Measurements from ENCODE around the gene OGDH. TPM values are rescaled to one million over a fixed set of nuclear protein-coding genes. Genes with fewer than 3 reads are reported as not detected.

Gene OGDH
- total and polyA plus RNA-seq, 10 of the 15 experiments (the other 5 are each of a cell fraction or from before 2014, with no cell fraction given), result 4.1 to 103 (median 48.4) TPM

DNA sequence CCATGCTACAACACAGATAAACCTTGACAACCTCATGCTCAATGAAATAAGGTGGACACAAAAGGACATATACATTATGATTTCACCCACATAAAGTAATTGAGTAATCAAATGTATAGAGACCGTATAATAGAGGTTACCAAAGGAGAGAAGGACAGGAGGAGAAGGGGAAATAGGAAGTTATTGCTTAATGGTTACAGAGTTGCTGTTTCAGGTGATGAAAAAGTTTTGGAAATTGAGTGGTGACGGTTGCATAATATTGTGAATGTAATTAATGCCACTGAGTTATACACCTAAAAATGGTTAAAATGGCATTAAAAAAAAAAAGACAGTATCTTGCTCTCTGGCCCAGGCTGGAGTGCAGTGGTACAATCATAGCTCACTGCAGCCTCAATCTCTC, 1.5 kb upstream of the OGDH start (continued):
- no peak for TF ChIP-seq IKZF2 (IDR thresholded peaks at IDR 0.05)
- no peak for TF ChIP-seq HDAC6 (IDR thresholded peaks at IDR 0.05; ENCODE audit: unreplicated experiment)
- TF ChIP-seq RCOR1 (conservative IDR thresholded peaks at IDR 0.05; ENCODE audit: low read depth, low read length), result no peak

GRCh38 chr7:44607141-44608068, 978 bp downstream of the OGDH start:
- ChIA-PET RAD21 (ENCODE audit: unreplicated experiment) (interaction anchor here (0.5 to 3.3 kb wide), 17 partner anchors 10 to 241 kb away, joined by 3 to 36 read pairs (median 6); partner anchors contain the start of genes DDX56, H2AZ2 and TMED4), CTCF (interaction anchor here (1.4 to 2.7 kb wide), 6 partner anchors 10 to 240 kb away, joined by 4 to 13 read pairs (median 6); partner anchors contain the start of gene H2AZ2), SMC1A (ENCODE audit: uncharacterized antibody, unreplicated experiment) (interaction anchor here (0.9 to 8.8 kb wide), 16 partner anchors 9 to 250 kb away, joined by 3 to 103 read pairs (median 6); partner anchors contain the start of gene H2AZ2), POLR2A (interaction anchor here (0.6 to 7.8 kb wide), 20 partner anchors 10 to 373 kb away, joined by 3 to 95 read pairs (median 5); partner anchors contain the start of genes H2AZ2, PURB, TMED4 and ZMIZ2)
- WGBS (ENCODE audit: insufficient coverage, insufficient replicate concordance, low lambda C conversion rate, missing lambda C conversion rate), result 48% methylated on average over 35 of the region's 35 CpGs
- peak overlapping the region; percentile 93 for H3K27ac ChIP-seq (ENCODE audit: control insufficient read depth, insufficient read depth)
- intact Hi-C loops (cut with micrococcal nuclease; ENCODE audit: unreplicated experiment) (loop anchor here (2.0 to 5.0 kb wide), 2 partner anchors 31 to 190 kb away; partner anchors contain the start of gene PPIA), in situ Hi-C loops (cut with MboI) (no loop called here)
- no peaks in the 10 kb centered on the region for H3K27me3 ChIP-seq (replicated peaks in 1 of 2; ENCODE audit: control insufficient read depth in 2 of 2, insufficient read depth in 2 of 2, low read length in 1 of 2)
- no peak; the same call in 2 of the 3 replicates for ATAC-seq
- H3K4me3 ChIP-seq, result peak overlapping the region; percentile 91
- no peaks in the 10 kb centered on the region for H3K9me3 ChIP-seq (replicated peaks; ENCODE audit: control insufficient read depth, insufficient read depth, low read length)
- H3K36me3 ChIP-seq (ENCODE audit: control insufficient read depth in 2 of 2, insufficient read depth in 2 of 2, low read length in 1 of 2), result no peaks in the 10 kb centered on the region
- H3K4me1 ChIP-seq (ENCODE audit: control insufficient read depth, insufficient read depth, low read length), result peaks cover 13% of the 10 kb centered on the region
- DNase-seq (ENCODE audit: low read depth, low spot score), result no peak
- H3K9ac ChIP-seq (ENCODE audit: control insufficient read depth, insufficient read depth, low read length), result peak overlapping the region; percentile 78
- BruUV-seq (replicated peaks), result TSS peak; percentile 84
- H3K79me2 ChIP-seq (ENCODE audit: control insufficient read depth, insufficient read depth, low read length), result peaks cover 50% of the 10 kb centered on the region
- FAIRE-seq, result no peak
- peak overlapping the region; percentile 66 for H3K4me2 ChIP-seq (ENCODE audit: control insufficient read depth, insufficient read depth)
- H2AFZ ChIP-seq (ENCODE audit: control insufficient read depth, low read depth, low read length), result peak overlapping the region; percentile 80
- no peaks in the 10 kb centered on the region for H4K20me1 ChIP-seq (ENCODE audit: control insufficient read depth, insufficient read depth)
- TF ChIP-seq SIN3A (IDR thresholded peaks at IDR 0.05; ENCODE audit: low read depth, low read length), result peak; percentile 8; the same call in 1 of the 2 replicates
- 0 out of 2 replicates have a peak, but pooled peaks have one; percentile 23 for TF ChIP-seq TCF12 (IDR thresholded peaks at IDR 0.05; ENCODE audit: low read depth, low read length)
- TF ChIP-seq CHD2 (IDR thresholded peaks at IDR 0.05; ENCODE audit: borderline replicate concordance, low read depth, low read length), result no peak
- TF ChIP-seq TAF1 (IDR thresholded peaks at IDR 0.05; ENCODE audit: borderline replicate concordance, low read depth, low read length), result no peak
- no peak for TF ChIP-seq KDM1A (IDR thresholded peaks at IDR 0.05; ENCODE audit: borderline replicate concordance)
- no peak for TF ChIP-seq SUZ12 (IDR thresholded peaks at IDR 0.05; ENCODE audit: unreplicated experiment)
- TF ChIP-seq, protein P1, sequence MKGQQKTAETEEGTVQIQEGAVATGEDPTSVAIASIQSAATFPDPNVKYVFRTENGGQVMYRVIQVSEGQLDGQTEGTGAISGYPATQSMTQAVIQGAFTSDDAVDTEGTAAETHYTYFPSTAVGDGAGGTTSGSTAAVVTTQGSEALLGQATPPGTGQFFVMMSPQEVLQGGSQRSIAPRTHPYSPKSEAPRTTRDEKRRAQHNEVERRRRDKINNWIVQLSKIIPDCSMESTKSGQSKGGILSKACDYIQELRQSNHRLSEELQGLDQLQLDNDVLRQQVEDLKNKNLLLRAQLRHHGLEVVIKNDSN (IDR thresholded peaks at IDR 0.05; ENCODE audit: borderline replicate concordance, extremely low read length, insufficient read depth, low read depth, low read length), result no peak
- peak in 1 of 2 experiments; percentile 55; a peak in 2 of 3 replicates for TF ChIP-seq EGR1 (IDR thresholded peaks at IDR 0.05; ENCODE audit: borderline replicate concordance in 1 of 2, low read depth in 2 of 2, low read length in 2 of 2)
- no peak for TF ChIP-seq PRDM15 (CRISPR knock-in tag; IDR thresholded peaks at IDR 0.05)
- no peak for TF ChIP-seq RELA (IDR thresholded peaks at IDR 0.05; ENCODE audit: borderline replicate concordance, partially characterized antibody)
- TF ChIP-seq, protein P2, sequence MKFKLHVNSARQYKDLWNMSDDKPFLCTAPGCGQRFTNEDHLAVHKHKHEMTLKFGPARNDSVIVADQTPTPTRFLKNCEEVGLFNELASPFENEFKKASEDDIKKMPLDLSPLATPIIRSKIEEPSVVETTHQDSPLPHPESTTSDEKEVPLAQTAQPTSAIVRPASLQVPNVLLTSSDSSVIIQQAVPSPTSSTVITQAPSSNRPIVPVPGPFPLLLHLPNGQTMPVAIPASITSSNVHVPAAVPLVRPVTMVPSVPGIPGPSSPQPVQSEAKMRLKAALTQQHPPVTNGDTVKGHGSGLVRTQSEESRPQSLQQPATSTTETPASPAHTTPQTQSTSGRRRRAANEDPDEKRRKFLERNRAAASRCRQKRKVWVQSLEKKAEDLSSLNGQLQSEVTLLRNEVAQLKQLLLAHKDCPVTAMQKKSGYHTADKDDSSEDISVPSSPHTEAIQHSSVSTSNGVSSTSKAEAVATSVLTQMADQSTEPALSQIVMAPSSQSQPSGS (IDR thresholded peaks at IDR 0.05; ENCODE audit: low read length), result no peak
